Stimulated activated CD4-positive, alpha-beta T cell treated with anti-CD3 and anti-CD28 coated beads, Interleukin-12 subunit alpha, Interleukin-12 subunit beta, amount 100 ng/mL, for 24 hours (primary cell): Measurements from ENCODE around the gene ATP4A.

ENCODE experiments used
- DNase-seq, 2 experiments: peaks; one replicate each; pipeline ENCODE4 v3.0.0-alpha.2; 2020; ENCODE audit warnings: low read depth in 2 of 2

Gene ATP4A

GRCh38 chr19:35565016-35565856 lies 1.8 kb upstream of the ATP4A start:
- no peak for DNase-seq

DNA sequence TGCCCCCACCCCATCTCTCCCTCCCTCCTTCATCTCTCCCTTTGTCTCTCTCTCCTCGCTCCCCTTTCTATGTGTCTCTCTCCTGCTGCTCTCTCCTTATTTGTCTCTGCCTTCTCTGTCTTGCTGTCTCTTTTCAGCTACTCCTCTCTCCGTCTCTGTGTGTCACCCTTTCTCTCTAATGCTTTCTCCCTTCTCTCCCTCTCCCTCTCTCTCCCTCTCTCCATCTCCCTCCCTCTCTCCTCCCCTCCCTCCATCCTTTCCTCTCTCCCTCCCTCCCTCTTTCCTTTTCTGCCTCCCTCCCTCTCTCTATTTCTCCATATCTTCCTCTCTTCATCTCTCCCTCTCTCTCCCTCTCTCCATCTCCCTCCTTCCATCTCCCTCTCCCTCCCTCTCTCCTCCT lies 682 bp downstream of the ATP4A start:
- DNase-seq = no peak

DNA sequence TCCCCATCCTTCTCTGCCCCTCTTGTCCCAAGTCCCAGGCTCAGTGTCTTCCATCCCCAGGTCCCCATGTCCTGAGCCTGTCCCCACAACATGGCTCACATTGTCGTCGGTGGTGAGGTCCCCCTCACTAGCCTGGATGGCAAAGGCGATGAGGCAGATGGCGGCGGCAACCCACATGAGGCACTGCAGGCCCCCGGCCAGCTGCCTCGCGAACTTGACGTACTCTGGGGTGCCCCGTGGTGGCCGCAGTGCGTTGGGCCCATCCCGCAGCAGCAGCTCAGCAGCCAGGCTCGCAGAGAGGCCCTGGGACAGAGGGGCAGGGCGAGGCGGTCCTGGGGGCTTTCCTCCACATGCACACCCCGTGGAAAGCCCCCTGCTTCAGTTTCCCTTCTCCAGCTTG lies 1.1 kb downstream of the ATP4A start:
- DNase-seq = no peak

DNA sequence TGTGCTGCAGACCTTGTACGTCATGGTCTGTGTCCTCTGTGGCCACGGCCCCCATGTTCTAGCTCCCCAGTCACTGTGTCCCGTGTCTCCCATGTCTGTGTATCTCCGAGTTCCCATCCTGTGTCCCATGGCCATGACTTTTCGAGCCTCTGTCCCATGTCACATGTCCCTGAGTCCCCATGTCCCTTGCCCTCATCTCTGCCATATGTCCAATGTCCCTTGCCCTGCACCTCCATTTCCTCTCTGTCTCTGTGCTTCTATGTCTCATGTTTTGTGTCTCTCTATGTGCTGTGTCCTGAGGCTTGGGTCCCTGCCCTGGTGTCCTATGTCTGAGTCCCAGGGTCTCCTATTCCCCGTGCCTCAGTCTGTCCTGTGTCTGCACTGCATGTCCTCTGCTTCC lies 2.0 kb downstream of the ATP4A start:
- no peak for DNase-seq

DNA sequence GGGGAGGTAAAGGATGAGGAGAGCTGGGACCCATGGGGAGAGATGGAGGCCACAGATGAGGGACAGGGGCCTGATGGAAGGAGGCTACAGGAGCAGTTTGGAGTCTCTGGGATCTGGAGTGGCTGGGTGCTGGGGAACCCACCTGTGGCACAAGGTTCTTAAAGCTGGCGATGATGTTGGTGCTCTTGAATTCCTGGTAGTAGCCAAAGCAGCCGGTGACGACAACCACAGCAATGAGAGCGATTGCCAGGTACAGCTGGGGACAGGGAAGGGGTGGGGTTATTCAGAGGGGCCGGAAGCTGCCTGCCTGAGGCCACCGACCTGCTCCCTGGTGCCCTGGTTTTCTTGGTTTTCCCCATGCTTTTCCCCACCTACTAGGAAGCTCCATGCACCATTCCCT lies 2.8 kb downstream of the ATP4A start:
- no peak for DNase-seq

DNA sequence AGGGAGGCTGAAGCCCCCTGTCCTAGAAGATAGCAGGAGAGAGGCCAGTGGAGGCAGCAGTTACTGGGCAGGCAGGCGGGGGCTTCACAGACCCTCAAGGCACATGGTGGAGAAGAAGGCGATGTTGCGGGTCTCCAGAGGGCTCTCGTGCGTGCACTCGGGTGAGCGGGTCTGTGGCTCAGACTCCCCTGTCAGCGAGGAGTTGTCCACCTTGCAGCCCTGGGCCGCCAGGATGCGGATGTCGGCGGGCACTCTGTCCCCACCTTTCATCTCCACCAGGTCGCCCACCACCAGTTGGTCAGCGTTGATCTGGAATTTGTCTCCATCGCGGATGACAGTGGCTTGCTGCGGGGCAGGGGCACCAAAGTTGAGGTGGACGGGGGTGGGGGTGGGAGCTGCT lies 3.2 kb downstream of the ATP4A start:
- no peak for DNase-seq

DNA sequence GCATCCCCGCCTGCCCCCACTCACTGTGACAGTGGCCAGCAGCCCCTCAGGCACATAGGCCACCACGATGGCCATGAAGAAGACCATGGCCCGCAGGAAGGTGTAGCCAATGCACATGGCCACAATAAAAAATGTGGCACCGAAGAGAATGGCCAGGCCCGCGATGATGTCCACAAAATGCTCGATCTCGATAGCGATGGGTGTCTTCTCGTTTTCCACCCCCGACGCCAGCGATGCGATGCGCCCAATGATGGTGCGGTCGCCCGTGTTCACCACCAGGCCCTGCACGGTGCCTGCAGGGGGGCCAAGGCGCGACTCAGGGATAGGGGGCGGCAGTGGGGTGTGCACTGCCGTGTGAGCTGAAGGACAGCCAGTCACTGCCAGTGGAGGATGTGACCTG lies 3.7 kb downstream of the ATP4A start:
- DNase-seq = no peak

- no peak for DNase-seq
Observed at GRCh38 chr19:35559281-35559659, 4.2 kb downstream of the ATP4A start.

DNA sequence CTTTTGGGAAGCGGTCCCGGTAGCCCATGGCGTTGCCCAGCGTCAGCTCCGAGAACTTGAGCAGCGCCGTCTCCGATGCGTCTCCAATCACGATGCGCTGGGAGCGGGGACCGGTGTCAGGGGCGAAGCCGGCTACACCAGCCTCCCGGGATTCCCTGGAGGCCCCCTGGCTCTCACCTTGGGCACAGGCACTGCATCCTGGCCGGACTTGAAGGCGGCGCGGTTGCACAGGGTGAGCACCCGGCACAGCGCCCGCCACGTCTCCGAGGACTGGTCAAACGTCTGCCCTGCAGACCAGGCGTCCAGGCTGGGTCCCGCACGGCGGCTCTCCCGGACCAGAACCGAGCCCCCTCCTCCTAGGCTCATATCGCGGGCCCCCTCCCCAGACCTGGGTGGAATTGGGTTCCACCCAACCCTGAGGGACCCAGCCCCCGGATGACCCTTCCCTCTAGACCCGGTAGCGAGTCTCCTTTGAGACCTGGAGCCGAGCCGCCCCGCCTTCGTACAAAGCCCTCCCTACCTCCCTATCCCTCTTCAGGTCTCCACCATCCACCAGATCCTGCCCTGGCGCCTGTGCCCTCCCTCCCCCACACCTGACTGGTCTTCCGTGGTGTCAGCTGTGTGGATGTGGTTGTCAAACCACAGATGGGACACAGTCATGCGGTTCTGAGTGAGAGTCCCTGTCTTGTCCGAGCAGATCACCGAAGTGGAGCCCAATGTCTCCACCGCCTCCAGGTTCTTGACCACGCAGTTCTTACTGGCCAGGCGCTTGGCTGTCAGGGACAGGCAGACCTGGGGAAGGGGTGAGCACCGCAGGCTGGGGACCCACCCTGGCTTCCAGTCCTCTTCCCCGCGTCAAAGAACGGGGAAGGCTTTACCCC lies 4.8 kb downstream of the ATP4A start:
- no peak for DNase-seq

DNA sequence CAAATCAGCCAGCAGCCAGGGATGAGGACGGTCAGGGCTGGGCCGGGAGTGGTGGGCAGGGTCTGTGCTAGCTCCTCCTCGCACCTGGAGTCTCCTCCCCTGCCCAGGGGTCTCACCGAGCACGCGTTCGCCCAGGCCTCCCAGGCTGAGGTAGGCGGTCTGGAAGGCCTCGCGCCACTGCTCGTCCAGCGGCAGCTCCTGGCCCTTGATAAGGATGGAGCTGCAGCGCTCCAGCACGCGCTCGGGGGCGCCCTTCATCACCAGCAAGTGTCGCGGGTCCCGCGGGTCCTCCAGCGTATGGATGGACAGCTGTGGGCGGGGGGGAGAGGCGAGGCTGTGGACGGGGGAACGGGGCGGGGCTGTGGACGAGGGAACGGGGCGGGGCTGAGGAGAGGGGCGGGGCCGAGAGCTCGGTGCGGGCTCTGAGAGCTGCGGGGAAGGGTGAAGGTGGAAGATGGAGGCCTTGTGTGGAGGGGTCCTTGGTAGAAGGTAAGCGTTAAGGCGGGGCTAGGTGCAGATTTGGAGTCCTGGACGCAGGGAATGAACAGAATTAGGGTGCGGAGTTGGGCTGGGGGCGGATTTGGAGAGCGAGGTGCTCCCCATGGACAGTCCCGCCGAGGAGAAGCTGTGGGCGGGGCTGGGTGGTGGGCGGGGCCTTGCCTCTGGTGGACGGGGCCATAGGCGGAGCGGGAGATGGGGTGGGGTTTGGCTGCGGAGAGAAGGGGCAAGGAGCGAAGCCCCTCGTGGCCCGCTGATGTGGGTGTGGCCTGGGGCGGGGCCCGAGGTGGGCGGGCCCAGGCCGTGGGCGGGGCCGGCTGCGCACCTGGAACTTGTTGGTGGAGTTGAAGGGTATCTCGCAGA lies 5.7 kb downstream of the ATP4A start:
- DNase-seq = peak; percentile 28 to 61

DNA sequence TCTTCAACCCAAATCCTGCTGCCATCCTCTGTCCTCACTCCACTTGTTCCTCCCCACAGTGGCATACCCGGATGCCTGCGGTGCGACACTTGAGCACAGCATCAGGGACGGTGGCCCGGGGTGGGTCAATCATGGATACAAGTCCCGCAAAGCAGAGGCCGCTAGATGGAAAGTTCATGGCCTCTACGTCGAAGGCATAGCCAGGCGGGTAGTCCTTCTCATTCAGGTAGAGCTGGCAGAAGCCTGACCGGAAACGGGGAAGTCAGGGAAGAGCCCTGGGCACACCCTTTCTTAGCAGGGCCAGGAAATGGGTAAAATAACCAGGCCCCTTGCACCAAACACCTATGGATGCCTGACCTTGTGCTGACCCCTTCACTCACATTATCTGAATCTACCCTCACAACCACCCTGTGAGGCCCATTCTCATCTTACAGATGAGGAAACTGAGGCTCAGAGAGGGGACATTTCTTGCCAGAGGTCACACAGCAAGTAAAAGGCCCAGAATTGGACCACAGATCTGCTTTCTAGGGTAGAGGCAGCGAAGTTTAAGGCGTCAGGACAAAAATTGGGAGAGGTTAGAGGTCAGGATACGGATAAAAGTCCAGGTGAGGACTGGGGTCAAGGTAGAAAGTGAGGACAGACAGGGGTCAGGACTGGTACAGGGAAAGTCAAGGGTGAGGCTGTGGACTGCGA lies 6.5 kb downstream of the ATP4A start:
- DNase-seq = no peak

DNA sequence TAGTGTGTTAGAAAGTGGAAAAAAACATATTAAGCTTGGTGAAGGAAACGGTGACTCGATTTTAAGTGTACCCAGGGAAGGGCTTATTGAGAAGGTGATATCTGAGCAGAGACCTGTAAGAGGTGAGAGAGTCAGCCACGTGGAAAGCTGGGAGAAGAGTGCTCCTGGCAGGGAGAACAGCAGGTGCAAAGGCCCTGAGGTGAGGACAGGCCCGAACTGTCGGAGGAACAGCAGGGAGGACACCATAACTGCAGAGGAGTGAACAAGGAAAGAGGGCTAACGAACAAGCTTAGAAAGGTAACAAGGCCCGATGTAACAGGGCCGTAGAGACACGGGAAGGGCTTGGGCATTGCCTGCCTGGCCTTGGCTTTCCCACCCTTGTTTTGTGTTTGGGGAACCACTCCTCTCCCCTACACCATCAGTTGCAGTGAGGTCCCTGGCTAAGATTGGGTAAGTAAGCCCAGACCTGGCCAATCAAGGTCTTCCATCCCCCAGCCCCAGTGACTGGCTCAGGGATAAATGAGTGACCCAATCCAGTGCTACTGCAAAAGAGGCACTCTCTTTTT lies 7.3 kb downstream of the ATP4A start:
- DNase-seq = no peak

DNA sequence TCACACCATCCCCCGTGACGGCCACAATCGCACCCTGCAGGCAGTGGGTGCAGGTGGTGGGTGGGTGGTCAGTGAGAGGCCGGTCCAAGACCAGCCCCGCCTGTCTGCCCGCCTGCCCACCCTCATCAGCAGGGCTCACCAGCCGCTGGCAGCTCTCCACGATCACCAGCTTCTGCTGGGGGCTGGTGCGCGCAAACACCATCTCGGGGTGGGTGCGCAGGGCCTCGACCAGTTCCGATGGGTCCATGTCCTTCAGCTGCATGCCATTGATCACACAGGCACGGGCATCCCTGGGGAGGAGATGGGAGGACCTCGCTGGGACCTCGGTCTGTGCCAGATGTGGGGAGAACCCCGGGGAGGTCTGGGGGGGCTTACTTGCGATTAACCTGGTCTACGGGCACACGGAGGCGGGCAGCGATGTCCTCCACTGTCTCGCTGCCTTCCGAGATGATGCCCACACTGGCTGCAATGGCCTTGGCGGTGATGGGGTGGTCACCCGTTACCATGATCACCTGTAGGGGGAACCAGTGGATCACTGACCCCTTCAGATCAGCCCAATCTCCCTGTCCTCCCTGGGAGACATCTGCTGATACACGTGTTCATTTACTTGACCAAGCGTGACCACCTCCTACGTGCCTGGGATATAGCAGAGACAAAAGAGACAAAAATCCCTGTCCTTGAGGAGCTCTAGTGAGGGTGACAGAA lies 8.0 kb downstream of the ATP4A start:
- no peak for DNase-seq

DNA sequence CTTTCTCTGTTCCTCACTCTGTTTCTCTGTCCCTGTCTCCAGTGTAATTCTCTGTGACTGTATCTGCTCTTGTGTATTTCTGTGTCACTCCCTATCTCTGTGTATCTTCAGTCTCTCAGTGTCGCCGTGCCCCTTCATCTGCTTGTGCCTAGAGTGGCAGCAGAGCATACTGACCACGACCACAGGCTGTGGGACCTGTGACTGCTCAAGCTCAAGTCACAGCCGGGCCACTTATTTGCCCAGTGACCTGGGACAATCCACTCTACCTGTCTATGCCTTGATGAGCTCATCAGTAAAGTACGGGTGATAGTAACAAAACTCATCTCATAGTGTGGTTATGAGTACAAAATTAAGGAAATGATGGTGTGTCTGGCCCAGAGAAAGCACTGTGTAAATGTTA lies 9.4 kb downstream of the ATP4A start:
- DNase-seq = no peak

GRCh38 chr19:35553385-35554000 lies 10.0 kb downstream of the ATP4A start:
- DNase-seq = no peak

DNA sequence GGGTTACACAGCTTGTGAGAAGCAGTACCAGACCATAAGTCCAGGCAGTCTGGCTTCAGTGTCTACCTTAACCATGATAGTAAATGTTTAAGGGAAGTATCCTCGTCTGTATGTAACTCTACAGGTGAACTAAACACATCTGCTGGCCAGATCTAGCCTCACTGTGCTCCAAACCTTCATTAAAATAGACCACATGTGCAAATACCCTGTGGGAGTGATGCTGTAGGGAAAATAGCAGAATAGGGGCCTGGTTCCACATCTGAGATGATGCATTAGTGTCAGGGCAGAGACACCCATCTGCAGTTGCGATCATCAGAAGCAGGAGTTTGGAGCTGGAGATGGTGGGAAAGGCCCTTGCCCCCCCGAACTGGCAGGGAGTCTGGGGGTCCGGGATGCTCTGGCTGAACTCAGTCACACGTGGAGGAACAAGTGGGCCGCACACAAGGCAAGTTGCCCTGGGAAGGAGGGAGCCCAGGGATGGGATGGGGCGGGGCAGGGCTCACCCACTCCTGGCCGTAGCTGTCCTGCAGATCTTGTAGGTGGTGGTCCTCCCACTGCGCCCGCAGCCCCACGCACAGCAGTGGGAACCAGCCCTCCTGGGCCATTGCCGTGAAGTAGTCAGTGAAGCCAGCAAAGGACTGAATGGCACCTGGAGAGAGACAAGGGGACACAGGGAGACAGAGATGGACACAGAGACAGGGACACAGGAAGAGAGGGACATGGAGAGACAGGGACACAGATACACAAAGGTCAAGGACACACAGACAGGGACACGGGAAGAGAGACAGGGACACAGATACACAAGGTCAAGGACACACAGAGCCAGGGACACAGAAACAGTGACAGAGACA lies 10.7 kb downstream of the ATP4A start:
- DNase-seq = no peak

DNA sequence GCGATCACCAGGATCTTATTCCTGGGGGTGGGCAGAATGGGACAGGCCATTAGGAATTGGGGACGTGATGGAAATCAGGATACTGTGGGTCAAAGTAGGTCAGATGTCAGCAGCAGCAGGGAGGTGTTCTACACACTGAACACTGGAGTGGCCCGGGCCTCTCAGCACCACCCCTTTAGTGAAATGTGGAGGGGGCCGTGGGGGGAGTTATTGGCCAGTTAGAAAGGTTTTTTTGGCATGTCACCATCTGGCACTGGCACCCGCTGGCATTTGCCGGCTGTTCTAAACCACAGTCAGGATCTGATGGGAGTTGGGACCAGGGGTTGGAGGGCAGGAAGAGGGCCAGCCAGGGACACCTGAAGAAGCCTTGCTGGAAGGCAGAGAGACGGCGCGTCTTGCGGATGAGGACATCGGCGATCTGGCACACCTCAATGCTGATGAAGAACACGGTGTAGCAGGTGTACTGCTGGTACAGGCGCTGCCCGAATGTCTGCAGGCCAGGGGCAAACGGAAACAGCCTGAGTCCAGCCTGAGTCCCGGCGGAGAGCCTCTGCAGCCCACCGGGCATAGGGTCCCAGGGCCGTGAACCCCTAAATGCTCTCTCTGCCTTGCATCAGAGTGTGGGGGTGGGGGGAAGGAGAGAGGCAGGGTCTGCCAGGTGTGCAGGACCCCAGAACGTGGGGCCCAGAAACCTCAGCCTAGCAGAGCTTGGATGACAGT lies 12.2 kb downstream of the ATP4A start:
- DNase-seq = no peak

GRCh38 chr19:35549879-35550523 lies 13.5 kb downstream of the ATP4A start:
- DNase-seq = no peak
